Heart left ventricle (tissue), 16 donors: ENCODE data around the gene CBLB. TPM values are rescaled to one million over a fixed set of nuclear protein-coding genes. Genes with fewer than 3 reads are reported as not detected.
A peak's percentile ranks its signal among the peaks of the same experiment; 100 is the strongest.

Experiments
- ATAC-seq, 4 donors: fragments of 200-7000 bp; cut with Tn5 transposase; one replicate each; pipeline ENCODE4 v1.9.1; 2020 to 2022; ENCODE audit warnings: moderate library complexity in 4 of 4, mild to moderate bottlenecking in 3 of 4, moderate number of reproducible peaks in 1 of 4
- DNase-seq, 5 donors: peaks; one replicate each; pipeline ENCODE4 v3.0.0-alpha.2; 2020
- H3K27ac ChIP-seq, 12 donors: fragments of 200-600 bp; sonication (generic) in 4 of 12; one replicate each; pipeline versions ENCODE4 v1.5.0 to v1.8.0; 2016 to 2022; ENCODE audit warnings: mild to moderate bottlenecking in 2 of 12
- H3K27me3 ChIP-seq, 9 donors: fragments of 200-600 bp; sonication (generic) in 2 of 9; one replicate each; pipeline versions ENCODE4 v1.5.1 to v1.8.0; 2016 to 2022; ENCODE audit warnings: mild to moderate bottlenecking in 3 of 9
- H3K36me3 ChIP-seq, 9 donors: fragments of 200-600 bp; sonication (generic) in 2 of 9; one replicate each; pipeline versions ENCODE4 v1.5.0 to v1.8.0; 2018 to 2022; ENCODE audit warnings: mild to moderate bottlenecking in 2 of 9
- H3K4me1 ChIP-seq, 12 donors: fragments of 200-600 bp; sonication (generic) in 4 of 12; one replicate each; pipeline versions ENCODE4 v1.5.0 to v1.8.0; 2016 to 2022; ENCODE audit warnings: mild to moderate bottlenecking in 3 of 12
- H3K4me3 ChIP-seq, 12 donors: fragments of 200-600 bp; sonication (generic) in 4 of 12; one replicate each; pipeline versions ENCODE4 v1.5.0 to v1.8.0; 2017 to 2022; ENCODE audit warnings: mild to moderate bottlenecking in 9 of 12, moderate library complexity in 4 of 12
- H3K9me3 ChIP-seq, 12 donors: fragments of 200-600 bp; sonication (generic) in 4 of 12; one replicate each; pipeline versions ENCODE4 v1.5.0 to v1.8.0; 2016 to 2022; ENCODE audit warnings: mild to moderate bottlenecking in 1 of 12
- CTCF ChIP-seq, 12 donors: fragments of 200-600 bp; sonication (generic) in 4 of 12; IDR thresholded peaks; one replicate each; pipeline versions ENCODE4 v1.5.0 to v1.8.0; 2018 to 2022; ENCODE audit warnings: antibody characterized with exemption in 12 of 12, mild to moderate bottlenecking in 5 of 12
- POLR2A ChIP-seq, 2 donors: fragments of 450-650 bp; IDR thresholded peaks; one replicate each; pipeline ENCODE4 v1.6.1; 2017; ENCODE audit warnings: antibody characterized with exemption in 2 of 2, mild to moderate bottlenecking in 2 of 2, moderate library complexity in 2 of 2
- WGBS, 4 donors: extraction: QIAGEN DNeasy Blood & Tissue Kit in 2 of 4; methylation state at CpG; one replicate each; pipeline versions ENCODE4 v1.1.5 to v1.1.7; 2013 to 2018; 5-methylcytosine and 5-hydroxymethylcytosine counted together
- intact Hi-C, 10 donors: fragments of 100-400 bp; cut with DNase I; formaldehyde crosslinking; loops; one replicate each; pipeline versions ENCODE4 v1.11.1 to v1.14.2; 2022
- polyA plus RNA-seq, 2 donors: library from polyadenylated mRNA; stranded (reverse); fragments of 200-250 nt; gene quantifications; one replicate each; pipeline ENCODE4 v1.2.3, GENCODE V29; 2013
- total RNA-seq, 9 donors: library from RNA; depleted of rRNA in 2 of 9; stranded (reverse); fragments of >200 nt in 2 of 9; fragmentation: NEBNext Ultra II Directional in 3 of 9; extraction: Animal tissue kit (Norgen Biotek cat#: 25700) in 3 of 9; gene quantifications; one replicate each; pipeline versions ENCODE4 v1.1.0 to v1.2.4, GENCODE V29; 2016 to 2023
- donor health status: ischemic (EF 13 %, LVEDD 7.1; RV severe dilation, severe dysfunction).
- donor health status: healthy with polysubstance abuse.
- donor health status: DM: no; HTN: yes; CAD: no.
- donor health status: DM: no; HTN: no; CAD: no.
- donor health status: ischemic (EF 25% LVEDD 6.9; RV normal size, moderate dysfunction).
- donor health status: ischemic (EF 25% LVEDD 5.7; RV mildly dilated, moderate dysfunction).
- donor health status: healthy.
- donor health status: DM: yes; HTN: yes; CAD: no.
- donor health status: ischemic (EF 35%, LVEDD 5.7; RV mildly dilated, moderate dysfunction).
- donor health status: nonischemic (EF 11% LVEDD 7.7; RV severe dilation, severe dysfunction).
- donor health status: DM: yes; HTN: yes; CAD: no.
- donor health status: PGD.
- donor health status: ischemic (EF 29% LVEDD 5.4; RV normal size, mild dysfunction).
- donor health status: nonischemic (EF 23%, LVEDD 6.1; RV moderate dilation, normal function).

CBLB gene
- total and polyA plus RNA-seq, 11 donors: 18.6 to 74.4 (median 42.3) TPM

GRCh38 chr3:105865016-105865623 is 3.7 kb downstream of the CBLB start:
- no peak for ATAC-seq
- Histone ChIP-seq H3K4me3 (peak overlapping the region in 11 of 12 donors; percentile 6 to 98 (median 91)), H3K36me3 (peaks cover 0 to 39% (median 6%) of the 10 kb centered on the region in 9 donors), H3K27ac (peak overlapping the region; percentile 4 to 99 (median 98)), H3K4me1 (peaks cover 0 to 81% (median 63%) of the 10 kb centered on the region in 12 donors), H3K27me3 (no peaks in the 10 kb centered on the region), H3K9me3 (no peaks in the 10 kb centered on the region)
- intact Hi-C loops: loop anchor here (5.0 to 10.0 kb wide), 15 partner anchors 38 to 1197 kb away; no protein-coding TSS in a partner anchor
- TF ChIP-seq CTCF (IDR thresholded peaks at IDR 0.05) (no peak), POLR2A (IDR thresholded peaks at IDR 0.05) (no peak)
- DNase-seq: no peak
- 32 to 53% (median 34%) methylated on average over 1 of the region's 1 CpG for WGBS, 4 donors

- H3K4me1 ChIP-seq: peaks cover 0 to 78% (median 62%) of the 10 kb centered on the region in 12 donors
- DNase-seq: no peak
- H3K27ac ChIP-seq: peak overlapping the region in 8 of 12 donors; percentile 12 to 99 (median 70)
- ATAC-seq: no peak
- WGBS, 4 donors: 58 to 66% (median 62%) methylated on average over 4 of the region's 4 CpGs
- peak overlapping the region in 5 of 12 donors; percentile 71 to 92 (median 91) for H3K4me3 ChIP-seq
- intact Hi-C loops: loop anchor here in 7 of 10 donors (5.0 to 10.0 kb wide), 9 partner anchors 37 to 751 kb away; no protein-coding TSS in a partner anchor
- peaks cover 0 to 45% (median 13%) of the 10 kb centered on the region in 9 donors for H3K36me3 ChIP-seq
- no peak for TF ChIP-seq POLR2A (IDR thresholded peaks at IDR 0.05)
- no peak for TF ChIP-seq CTCF (IDR thresholded peaks at IDR 0.05)
- no peaks in the 10 kb centered on the region for H3K9me3 ChIP-seq
- no peaks in the 10 kb centered on the region for H3K27me3 ChIP-seq
Observed at GRCh38 chr3:105864212-105864611, 4.6 kb downstream of the CBLB start.

GRCh38 chr3:105863608-105864007 is 5.2 kb downstream of the CBLB start:
- intact Hi-C loops: loop anchor here in 7 of 10 donors (5.0 to 10.0 kb wide), 9 partner anchors 36 to 751 kb away; no protein-coding TSS in a partner anchor
- H3K27ac ChIP-seq: peak overlapping the region in 2 of 12 donors; percentile 14 to 99

More at GRCh38 chr3:105863608-105864007, 5.2 kb downstream of the CBLB start:
- no peak for TF ChIP-seq CTCF (IDR thresholded peaks at IDR 0.05)
- no peak for TF ChIP-seq POLR2A (IDR thresholded peaks at IDR 0.05)
- Histone ChIP-seq H3K4me3 (peak overlapping the region in 2 of 12 donors; percentile 71 to 92), H3K36me3 (peaks cover 0 to 51% (median 19%) of the 10 kb centered on the region in 9 donors), H3K4me1 (peaks cover 0 to 82% (median 63%) of the 10 kb centered on the region in 12 donors), H3K27me3 (no peaks in the 10 kb centered on the region), H3K9me3 (no peaks in the 10 kb centered on the region)
- ATAC-seq (no peak), DNase-seq (no peak)
- 56 to 69% (median 64%) methylated on average over 1 of the region's 1 CpG for WGBS, 4 donors
